Astrocyte of the hippocampus (primary cell): Measurements from ENCODE around the gene CXCL11.
"Not testable (repeated sequence)": the region's sequence is repeated elsewhere in the genome, so short reads cannot be mapped to it uniquely, and the experiment has no call there.

Experiments
- DNase-seq: peaks from one replicate; pipeline ENCODE4 v3.0.0; 2011; ENCODE audit warnings: low read depth, low spot score

CXCL11 gene

GRCh38 chr4:76043306-76043705 lies 7.4 kb upstream of the CXCL11 start:
- DNase-seq: not testable (repeated sequence)

DNA sequence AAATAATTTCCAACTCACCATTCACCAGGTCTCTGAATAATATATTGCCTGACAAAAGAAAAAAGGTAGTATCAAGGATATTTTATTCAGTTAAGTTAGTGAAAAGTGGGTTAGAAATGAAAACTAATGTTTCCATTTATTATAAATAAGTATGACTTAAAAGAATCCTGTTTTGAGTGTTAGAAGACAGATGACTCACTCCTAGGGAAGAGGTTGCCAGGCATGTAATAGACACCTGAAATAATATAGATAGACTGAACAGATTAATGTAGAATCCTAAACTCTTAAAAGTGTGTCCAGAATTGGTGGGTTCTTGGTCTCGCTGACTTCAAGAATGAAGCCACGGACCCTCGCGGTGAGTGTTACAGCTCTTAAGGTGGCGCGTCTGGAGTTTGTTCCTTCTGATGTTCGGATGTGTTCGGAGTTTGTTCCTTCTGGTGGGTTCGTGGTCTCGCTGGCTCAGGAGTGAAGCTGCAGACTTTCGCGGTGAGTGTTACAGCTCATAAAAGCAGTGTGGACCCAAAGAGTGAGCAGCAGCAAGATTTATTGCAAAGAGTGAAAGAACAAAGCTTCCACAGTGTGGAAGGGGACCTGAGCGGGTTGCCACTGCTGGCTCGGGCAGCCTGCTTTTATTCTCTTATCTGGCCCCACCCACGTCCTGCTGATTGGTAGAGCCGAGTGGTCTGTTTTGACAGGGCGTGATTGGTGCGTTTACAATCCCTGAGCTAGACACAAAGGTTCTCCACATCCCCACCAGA lies 6.5 kb upstream of the CXCL11 start:
- not testable (repeated sequence) for DNase-seq

GRCh38 chr4:76036855-76037254 lies 985 bp upstream of the CXCL11 start:
- DNase-seq: no peak

GRCh38 chr4:76035141-76035540 lies 729 bp downstream of the CXCL11 start:
- no peak for DNase-seq

DNA sequence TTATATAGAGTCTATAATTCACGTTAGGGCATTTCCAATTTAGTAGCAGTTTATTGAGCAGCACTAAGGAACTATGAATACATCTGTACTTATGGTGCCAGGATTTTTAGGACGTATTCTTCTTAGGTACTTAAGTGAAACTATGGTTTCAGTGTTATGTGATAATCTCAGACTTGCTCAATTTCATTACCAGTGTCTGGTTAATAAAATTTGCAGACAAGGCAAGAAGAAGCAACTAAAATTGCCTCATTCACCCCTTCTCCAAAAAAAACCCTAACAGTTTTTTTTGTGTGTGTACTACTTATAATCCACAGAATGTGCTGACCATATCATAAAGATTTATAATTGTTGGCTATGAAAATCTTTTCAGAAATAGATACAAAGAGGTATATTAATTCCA lies 6.6 kb downstream of the CXCL11 start:
- DNase-seq: no peak

- peak; percentile 17 for DNase-seq
These were observed 7.5 kb downstream of the CXCL11 start for GRCh38 chr4:76028350-76028765.

DNA sequence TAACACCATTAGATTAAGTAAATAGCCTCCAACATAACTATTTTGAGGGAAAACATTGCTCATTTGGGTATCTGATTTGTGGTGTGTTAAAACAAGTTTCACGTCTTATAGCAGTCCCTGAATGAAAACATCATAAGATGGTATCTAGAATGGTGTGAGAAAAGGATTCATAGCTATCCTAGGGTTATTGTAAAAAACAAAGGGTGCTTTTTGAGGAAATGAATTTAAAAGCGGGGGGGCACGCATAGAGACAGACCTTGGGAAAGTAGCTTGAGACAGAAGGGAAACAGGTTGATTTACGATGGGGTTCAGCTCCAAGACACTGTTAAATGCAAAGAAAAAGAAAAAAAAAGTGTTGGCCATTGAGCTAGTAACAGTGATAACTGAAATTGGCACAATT lies 11.8 kb downstream of the CXCL11 start:
- no peak for DNase-seq

DNA sequence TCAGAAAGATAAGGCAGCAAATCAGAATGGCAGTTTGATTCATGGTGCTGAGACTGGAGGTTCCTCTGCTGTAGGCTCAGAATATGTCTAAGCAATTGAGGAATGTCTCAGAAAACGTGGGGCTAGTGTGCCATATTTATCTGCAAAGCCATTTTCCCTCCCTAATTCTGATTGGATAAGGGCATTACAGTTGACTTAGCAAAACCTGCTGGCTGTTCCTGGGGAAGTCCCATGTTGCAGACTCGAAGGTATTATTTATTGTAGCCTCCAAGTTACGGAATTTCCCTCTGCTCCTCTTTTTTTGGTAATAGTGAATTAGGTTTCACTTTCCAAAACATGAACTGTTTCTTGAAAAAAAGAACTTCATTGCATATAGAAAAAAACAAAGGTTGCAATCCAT lies 12.5 kb downstream of the CXCL11 start, which contains the start of gene CXCL10:
Gene CXCL10, minus strand, starts transcription at position 109 of the 400 bp plus-strand sequence. Its CDS starts 66 bp downstream, at position 43.
- peak; percentile 17 for DNase-seq

DNA sequence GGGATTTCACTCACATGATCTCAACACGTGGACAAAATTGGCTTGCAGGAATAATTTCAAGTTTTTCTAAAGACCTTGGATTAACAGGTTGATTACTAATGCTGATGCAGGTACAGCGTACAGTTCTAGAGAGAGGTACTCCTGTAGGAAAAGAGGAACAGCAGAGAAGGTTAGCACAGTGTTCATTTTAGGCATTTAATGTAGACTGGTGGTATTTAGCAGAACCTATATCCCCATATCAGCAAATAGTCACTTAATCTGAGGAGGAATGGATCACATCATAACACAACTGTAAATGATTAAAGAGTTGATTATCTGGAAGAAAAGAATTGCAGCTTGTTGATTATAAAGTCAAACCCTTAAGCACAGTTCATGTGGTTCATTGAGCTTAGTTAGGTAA lies 13.2 kb downstream of the CXCL11 start:
- no peak for DNase-seq

DNA sequence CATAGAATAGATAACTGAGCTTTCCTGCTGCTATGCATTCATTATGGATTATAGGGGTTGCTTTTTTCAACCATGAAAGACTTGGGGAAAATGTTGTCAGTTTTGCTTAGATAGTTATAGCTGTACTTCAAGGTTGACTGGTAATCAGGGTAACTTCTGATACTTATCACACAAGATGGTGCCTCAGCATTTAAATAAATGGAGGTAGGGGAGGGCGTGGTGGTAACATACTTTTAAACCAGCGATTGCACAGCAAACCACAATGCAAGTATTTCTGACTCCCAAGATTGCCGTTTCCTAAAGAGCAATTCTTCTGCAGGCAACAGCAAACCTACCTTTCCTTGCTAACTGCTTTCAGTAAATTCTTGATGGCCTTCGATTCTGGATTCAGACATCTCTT lies 13.8 kb downstream of the CXCL11 start:
- DNase-seq: no peak

DNA sequence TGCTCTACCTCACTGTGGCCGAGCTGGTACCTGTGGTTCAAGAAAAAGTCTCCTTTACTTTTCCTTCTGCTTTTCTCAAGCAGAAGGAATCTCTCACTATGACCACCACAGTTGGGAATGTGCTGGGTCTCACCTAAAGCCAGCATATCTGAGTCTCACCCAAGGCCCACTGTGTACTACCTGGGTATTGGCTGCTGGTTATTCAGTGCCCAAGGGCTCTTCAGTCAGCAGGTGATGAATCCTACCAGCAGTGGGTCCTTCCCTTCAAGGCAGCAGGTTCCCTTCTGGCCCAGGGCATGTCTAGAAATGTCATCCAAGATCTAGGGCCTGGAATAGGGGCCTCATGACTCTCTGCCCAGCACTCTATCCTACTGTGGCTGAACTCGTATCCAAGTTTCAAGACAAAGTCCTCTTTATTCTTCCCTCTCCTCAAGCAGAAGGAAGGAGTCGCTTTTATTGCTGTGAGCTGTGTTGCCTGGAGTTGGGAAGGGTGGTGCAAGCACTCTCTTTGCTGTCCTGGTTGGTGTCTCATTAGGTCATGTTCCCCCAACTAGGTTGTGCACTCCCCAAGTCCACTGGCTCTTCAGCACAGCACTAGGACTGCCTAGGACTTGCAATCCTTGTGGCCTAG lies 18.7 kb downstream of the CXCL11 start:
- no peak for DNase-seq

- DNase-seq: no peak
These were observed 19.5 kb downstream of the CXCL11 start for GRCh38 chr4:76016393-76016792.

DNA sequence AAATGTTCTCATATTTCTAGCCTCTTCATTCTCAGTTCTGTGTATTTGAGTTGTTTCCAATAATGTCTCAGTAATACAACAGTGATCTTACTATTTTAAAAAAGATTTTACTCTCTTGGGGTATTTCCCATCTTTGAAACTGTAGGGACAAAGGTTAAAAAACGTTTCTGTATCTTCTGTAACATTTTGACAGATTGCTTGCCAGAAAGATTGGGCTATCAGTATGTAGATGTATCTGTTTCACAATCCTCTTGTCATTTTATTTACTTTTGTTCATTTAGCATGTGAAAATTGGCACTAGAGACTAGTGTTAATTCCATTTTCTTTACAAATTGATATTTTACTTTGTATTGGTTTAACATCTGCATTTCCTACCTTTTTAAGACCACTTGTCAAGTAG lies 22.3 kb downstream of the CXCL11 start:
- no peak for DNase-seq

DNA sequence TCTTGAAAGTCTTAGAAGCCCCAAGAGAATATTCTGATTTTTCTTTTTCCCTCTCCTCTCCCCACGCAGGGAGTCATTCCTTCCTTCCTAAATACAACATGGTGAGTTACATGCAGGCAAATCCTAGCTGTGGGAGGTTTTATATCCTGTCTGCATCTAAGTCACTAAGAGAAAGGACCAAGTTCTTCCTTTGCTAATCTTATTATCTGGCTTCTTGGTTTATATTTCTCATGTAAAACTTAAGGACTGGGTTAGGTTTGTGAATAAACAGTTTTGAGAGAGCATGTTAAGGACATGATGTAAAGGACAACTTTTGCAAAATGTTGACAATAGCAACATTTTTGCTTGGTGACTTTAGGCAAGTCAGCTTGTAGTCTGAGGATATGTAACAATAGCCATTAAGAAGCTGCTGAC lies 23.5 kb downstream of the CXCL11 start:
- no peak for DNase-seq

- DNase-seq: peak; percentile 38
These were observed 24.0 kb downstream of the CXCL11 start for GRCh38 chr4:76011700-76012387.

DNA sequence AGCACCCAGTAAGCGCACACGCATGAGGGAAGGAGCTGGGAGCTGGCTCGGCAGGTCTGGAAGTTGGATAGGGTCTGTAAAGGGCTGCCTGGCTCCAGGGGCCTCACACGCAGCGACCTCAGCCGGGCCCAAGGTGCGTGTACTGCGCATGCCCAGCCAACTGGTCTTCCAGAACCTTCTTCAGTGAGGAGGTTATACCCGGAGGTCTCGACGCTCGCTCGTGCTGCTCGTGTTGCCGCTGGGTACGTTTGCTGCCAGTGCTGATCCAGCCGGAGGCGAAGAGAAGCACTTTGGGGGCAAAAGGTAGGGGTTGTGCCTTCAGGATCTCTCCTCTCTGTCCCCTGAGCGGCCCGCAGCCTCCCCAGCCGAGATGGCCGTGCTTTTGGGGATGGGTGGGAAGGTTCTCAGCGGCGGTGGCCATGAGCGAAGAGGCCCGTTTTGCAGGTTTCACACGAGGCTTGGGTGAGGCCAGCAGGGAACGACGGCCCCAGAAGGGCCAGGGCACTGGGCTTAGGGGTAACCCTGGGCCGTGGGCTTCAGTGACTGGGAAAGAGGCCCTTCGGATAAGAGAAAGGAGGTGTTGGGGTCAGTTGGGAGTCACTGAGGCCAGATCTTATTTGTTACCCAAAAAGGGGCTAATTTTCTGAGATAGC lies 24.7 kb downstream of the CXCL11 start:
- no peak for DNase-seq

- DNase-seq: no peak
These were observed 25.3 kb downstream of the CXCL11 start for GRCh38 chr4:76010576-76010975.

DNA sequence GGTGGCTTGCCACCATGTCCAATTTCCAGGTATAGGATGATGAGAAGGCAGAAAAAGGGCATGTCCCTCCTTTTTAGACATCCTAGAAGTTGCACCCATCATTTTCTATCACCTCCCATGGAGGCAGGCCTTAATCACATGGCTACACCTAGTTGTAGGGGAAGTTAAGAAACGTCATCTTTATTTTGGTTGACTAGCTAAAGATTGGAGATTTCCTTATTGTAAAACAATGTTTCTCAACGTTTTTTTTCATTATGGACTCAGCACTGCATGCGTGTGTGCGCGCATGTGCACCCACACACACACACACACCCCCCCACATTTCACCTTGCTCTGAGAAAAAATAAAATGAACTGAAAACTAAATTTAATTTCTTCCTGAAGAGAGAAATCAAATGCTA lies 26.6 kb downstream of the CXCL11 start:
- no peak for DNase-seq

DNA sequence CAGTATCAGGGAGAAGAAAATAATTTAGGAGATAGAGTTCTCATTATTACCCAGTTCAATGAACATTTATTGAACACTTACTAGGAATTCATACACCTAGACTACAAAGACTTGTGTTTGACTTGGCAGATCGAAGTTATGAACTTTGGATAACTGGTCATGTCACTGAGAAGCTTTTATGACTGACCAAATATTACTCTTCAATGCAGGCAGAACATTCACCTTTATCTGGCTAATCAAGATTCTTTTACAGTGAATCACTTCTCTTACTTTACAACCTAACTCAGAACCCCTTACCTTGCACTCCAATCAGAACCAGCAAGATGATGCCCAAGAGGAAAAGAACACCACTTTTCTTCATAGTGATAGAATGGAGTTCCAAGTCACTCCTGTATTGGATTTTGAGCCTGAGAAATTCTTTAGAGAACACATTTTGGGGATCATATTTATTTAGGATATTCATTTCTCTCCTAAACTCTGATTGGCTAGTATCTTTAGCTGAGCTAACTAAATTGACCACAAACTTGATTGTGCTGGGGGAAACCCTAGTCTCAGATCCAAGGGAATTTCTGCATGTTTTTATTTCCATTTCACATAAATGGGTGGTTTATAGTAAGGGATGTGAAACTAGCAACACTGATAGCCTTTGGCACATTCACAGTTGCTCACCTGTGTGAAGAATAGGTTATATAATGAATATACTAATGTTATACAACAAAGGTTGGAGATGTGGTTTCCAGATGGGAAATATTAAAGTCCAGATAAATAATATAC lies 28.6 kb downstream of the CXCL11 start, which contains the start of gene CXCL9:
Gene CXCL9, minus strand, starts transcription at position 421 of the 774 bp plus-strand sequence. Its CDS starts 60 bp downstream, at position 361.
- no peak for DNase-seq

DNA sequence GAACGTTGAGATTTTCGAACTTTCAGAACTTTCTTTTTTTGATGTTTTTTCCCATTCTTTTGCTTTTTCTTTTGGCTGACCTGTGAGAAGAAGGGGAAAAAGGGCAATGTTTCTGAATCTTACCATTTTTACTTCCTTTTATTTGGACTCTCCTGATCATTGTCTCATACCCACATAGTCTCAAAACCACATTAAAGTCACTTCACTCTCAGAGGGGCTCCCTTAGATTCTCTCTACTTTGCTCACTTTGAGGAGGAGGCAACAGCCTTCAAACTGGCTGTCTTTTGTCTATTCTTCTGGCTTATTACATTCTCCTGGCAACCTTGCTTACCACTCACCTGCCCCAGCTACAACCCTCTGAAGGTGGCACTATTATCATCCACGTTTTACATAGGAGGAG lies 32.2 kb downstream of the CXCL11 start:
- DNase-seq: no peak

- DNase-seq: no peak
These were observed 32.8 kb downstream of the CXCL11 start for GRCh38 chr4:76003035-76003434.
